ELF-1 (cell line): Measurements from ENCODE around the gene HLA-DOA.

Experiments used
- DNase-seq: peaks from one replicate; pipeline ENCODE4 v3.0.0-alpha.2; 2016; ENCODE audit warnings: low read depth, low spot score

Gene HLA-DOA

GRCh38 chr6:33008944-33009861 lies at the start of gene HLA-DOA:
Gene HLA-DOA, minus strand, starts transcription at chr6:33009591.
- DNase-seq: peak; percentile 79

- no peak for DNase-seq
Measured at GRCh38 chr6:33057222-33058150, 48.1 kb upstream of the HLA-DOA start.

GRCh38 chr6:33053230-33053629 lies 43.8 kb upstream of the HLA-DOA start:
- DNase-seq: no peak

DNA sequence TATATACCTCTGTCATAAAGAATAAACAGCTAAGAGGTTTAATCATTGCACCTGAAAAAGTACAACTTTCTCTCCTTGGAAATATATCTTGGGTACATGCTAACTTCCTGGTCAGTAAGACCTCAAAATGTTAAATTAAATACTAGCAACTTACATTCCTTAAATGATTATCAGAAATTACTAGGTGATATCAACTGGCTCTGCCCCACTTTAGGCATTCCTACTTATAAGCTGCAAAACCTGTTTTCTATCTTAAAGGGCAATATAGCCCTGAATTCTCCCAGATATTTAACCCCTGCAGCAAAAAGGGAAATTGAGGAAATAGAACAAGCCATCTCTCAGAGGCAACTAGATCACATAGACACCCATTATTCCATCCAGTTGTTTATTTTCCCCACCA lies 43.2 kb upstream of the HLA-DOA start:
- DNase-seq: no peak

DNA sequence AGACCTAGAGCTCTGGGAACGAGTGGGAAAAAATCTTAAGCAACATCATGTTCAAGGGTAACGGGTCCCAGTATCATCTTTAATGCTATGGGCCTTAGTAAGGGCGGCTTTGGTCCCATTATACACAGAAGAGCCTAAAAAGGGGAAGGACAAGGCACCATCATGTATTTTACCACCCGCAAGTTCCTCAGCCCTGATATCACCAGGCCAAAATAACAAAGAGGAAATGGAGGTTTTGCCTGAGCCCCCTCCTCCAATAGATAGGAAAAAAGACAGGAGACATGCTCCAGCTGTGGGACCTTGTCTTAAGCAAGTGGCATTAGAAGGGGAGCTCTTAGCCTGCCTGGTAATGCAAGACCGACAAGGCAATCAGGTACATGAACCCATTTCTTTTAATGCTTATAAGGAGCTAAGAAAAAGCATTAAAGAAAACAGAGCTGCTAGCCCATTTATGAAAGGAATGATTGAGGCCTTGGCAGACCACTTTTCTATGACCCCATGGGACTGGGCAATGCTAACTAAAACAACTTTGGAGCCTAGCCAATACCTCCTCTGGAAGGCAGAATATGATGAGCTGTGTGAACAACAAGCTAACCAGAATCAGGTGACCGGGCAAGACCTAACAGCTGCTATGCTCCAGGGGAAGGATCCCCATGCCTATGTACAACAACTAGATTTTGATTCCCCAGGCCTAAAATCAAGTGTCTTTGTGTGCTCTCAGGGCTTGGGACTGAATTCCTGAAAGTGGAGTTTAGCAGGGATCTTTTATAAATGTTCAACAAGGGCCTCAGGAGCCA lies 40.8 kb upstream of the HLA-DOA start:
- no peak for DNase-seq

DNA sequence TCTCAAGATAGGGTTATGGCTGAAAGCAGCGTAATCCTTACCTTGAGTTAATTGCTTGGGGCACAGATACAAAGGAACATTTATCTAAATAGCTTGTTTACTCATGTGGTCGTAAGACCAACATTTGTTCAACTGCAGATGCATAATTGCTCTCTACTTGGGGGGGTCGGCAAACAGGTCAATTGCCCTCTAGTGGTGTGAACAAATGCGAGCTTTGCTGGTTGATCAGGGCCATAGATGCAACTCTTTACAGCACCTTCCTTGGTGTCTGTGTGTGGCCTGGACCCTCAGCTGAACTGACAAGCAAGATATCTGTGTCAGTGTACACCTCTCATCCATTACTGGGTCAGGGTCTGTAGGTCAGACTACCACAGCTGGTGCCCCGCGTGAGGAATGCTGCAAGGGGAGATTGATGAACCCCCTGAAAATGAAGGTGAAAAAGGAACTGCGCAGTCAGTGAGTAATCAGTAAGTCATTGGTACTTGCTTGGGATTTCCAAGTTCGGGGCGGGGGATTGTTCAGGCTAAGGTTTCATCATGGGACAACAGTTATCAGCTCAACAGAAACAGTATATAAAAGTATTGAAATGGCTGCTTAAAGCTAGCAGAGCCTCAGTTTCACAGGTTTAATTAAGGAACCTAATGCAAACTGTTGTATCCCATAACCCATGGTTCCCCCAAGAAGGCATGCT lies 40.1 kb upstream of the HLA-DOA start:
- DNase-seq: no peak

GRCh38 chr6:33040157-33040556 lies 30.8 kb upstream of the HLA-DOA start:
- DNase-seq: no peak

GRCh38 chr6:33036535-33036934 lies 27.1 kb upstream of the HLA-DOA start:
- DNase-seq: no peak

DNA sequence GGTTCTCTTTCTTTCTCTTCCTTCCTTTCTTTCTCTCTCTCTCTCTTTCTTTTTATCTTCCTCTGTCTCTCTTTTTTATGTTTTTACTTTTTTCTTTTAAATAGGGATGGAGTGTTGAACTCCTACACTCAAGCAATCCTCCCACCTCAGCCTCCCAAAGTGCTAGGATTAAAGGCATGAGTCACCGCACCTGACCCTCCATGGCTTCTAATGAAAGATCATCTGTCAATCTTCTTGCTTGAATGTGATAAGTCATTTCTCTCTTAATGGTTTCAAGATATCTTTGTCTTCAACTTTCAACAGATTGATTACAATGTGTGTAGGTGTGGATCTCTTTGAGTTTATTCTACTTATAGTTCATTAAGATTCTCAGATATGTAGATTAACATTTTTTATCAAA lies 25.2 kb upstream of the HLA-DOA start:
- no peak for DNase-seq

DNA sequence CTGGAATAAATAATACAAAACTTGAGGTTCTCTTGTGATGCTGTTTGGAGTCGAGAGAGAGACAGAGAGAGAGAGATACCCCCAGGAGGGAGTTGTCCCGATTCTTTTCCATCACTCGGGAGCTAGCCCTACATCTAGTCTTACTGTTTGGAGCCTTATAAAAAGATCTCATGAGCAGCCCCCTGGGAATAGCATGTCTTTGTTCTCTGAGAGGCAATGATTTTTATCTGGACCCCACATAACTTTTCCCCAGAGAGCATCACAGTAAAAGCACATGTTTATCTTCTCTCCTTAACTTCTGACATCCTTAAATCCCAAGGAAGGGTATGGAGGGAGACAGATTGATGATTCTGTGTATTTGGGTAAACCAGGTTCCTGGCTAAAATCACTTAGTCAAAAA lies 20.9 kb upstream of the HLA-DOA start:
- no peak for DNase-seq

DNA sequence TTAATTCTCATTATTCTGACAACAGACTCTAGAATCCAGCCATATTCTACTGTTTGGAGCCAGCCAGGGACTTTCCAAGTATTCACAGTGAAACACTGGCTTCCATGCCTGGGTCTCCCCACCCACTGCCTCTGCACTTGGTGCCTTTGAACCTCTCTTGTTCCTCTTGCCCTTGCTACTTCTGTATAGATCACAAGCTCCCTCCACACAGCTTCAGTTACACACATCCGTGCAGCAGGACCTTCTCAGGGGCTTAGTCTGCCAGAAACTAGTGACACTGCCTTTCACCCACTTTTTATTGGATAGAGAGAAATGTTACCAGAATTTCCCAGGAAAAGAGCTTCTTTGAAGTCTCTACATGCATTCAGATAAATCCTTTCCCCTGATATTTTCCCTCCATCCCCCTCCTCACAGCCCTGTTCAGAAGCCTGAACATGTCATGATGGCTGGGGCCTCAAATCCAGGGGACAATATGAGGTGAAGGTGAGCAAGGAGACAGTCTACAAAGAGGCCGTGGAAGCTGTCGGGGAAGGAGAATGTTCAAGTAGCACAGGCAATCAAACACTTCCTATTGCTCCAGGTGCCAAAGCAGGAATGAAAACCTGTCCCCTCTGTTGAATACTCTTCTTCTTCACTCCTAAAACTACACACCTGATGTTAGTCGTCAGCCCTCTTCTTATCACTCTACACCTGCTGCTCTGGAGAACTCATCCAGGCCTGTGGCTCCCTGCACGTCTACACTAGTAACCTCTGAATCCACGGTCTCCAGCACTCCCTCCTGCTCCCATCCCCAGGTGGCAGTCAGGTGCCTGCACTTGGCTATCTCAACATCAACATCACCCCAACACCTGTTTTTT lies 20.2 kb upstream of the HLA-DOA start:
- no peak for DNase-seq

- DNase-seq: no peak
Measured at GRCh38 chr6:33028220-33028849, 18.9 kb upstream of the HLA-DOA start.

DNA sequence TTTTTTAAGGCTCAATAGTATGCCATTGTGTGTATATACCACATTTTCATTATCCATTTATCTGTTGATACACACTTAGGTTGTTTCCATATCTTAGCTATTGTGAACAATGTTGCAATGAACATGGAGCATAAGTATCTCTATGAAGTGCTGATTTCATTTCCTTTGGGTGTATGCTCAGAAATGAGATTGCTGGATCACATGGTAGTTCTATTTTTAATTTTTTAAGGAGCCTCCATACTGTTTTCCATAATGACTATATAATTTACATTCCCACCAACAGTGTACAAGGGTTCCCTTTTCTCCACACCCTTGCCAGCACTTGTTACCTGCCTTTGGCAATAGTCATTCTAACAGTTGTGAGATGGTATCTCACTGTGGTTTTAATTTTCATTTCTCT lies 15.1 kb upstream of the HLA-DOA start:
- no peak for DNase-seq

DNA sequence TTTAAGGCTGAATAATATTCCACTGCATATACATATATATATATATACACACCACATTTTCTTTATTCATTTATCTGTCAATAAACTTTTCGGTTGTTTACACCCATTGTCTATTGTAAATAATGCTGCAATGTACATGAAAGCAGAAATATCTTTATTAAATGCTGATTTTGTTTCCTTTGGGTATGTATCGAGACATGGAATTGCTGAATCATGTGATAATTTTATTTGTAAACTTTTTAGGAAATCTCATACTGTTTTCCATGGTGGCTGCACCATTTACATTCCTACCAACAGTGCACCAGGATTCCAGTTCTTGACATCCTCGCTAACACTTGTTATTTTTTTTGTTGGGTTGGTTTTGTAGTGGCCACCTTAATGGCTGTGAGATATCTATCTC lies 14.1 kb upstream of the HLA-DOA start:
- DNase-seq: no peak

- DNase-seq: no peak
Measured at GRCh38 chr6:33021917-33022316, 12.5 kb upstream of the HLA-DOA start.

- DNase-seq: no peak
Measured at GRCh38 chr6:33019372-33019771, 10.0 kb upstream of the HLA-DOA start.

- no peak for DNase-seq
Measured at GRCh38 chr6:33018904-33019303, 9.5 kb upstream of the HLA-DOA start.

DNA sequence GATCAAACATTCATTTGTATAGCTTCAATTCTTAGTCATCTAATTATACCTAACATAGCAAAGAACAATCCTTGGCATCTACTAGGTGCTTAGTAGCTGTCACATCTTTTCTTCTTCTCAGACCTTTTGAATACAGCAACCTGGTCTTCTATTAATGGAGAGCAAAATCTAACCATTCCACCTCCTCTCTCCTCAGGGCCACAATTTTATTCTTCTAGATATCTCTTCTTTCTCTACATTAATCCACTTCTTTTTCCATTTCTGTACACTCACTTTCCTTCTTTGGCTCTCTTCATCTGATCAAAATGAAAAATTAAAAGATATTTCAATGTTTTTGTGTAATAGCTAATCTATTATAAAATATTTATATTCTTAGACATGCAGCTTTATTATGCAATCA lies 9.0 kb upstream of the HLA-DOA start:
- no peak for DNase-seq

DNA sequence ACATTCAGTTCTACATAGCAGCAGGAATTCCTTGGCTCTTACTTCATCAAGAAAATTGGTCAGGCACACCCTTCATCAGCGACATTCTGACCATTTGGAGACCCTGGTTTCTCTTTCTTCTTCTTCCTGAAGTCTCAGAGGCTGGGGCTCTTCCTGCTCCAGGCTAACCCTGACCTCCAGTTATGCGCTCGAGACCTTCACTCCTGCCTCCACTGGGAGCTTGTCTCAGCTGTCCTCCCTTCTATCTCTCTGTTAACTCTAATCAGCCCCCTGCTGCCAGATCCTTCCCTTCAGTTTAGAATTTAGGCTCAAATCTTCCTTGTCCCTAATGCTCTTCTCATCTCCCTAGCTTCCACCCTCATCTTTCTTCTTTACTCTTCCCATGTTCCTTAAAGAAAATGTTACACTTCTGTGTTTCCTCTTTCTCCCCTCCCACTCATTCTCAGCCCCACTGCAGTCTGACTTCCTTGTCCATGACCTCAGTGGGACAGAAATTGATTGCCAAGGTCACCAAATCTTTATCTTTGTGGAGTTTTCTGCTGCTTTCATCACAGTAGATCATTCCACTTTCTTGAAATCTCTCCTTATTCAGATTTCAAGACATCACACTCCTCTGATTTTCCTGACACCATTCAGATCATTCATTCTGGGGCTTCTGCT lies 8.4 kb upstream of the HLA-DOA start:
- DNase-seq: no peak
